K562 (cell line): ENCODE results near the gene TRPC4.

ENCODE experiments used
- FOXJ3 ChIP-seq: sonication (generic); formaldehyde crosslinking; IDR thresholded peaks from 2 replicates; pipeline ENCODE4 v1.4.0; 2020; ENCODE audit warnings: mild to moderate bottlenecking, missing genetic modification reagents
- PATZ1 ChIP-seq: fragments of 250-450 bp; sonication (Bioruptor Pico); IDR thresholded peaks from 2 replicates; pipeline ENCODE4 v1.5.0; 2020; ENCODE audit warnings: mild to moderate bottlenecking, borderline replicate concordance
- ZBTB8A ChIP-seq: fragments of 450-650 bp; IDR thresholded peaks from 2 replicates; pipeline ENCODE4 v1.6.1; 2018; ENCODE audit warnings: mild to moderate bottlenecking, moderate library complexity; ENCODE audit not compliant: partially characterized antibody

- TF ChIP-seq ZBTB8A (no peak), PATZ1 (CRISPR knock-in tag) (no peak), FOXJ3 (no peak)
Measured at GRCh38 chr13:37709318-37709717, 160.3 kb downstream of the TRPC4 start.
